ENCODE results near the gene SLU7. TPM values are rescaled to one million over a fixed set of nuclear protein-coding genes. Genes with fewer than 3 reads are reported as not detected.

SLU7 gene
- total RNA-seq, 4 donors from 2014 or later: 43.5 to 82.0 (median 69.5) TPM

DNA sequence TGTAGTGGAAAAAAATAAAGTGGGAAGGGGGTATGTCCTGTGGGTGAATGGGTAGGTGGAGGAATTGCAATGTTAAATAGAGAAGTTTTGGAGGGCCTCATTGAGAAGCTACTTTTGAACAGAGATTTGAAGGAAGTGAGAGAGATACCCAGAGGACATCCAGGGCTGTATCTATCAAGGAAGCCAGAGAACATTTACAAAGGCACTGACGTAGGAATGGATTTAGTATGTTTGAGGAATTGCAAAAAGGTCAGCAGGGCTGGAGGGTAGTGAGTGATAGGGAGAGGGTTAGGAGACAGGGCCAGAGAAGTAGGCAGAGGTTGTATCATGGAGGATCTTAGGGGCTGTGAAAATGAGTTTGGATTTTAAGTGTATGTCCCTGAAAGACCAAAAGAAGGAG lies 16.7 kb upstream of the SLU7 start:
- peaks cover 7 to 12% (median 9%) of the 10 kb centered on the region in 4 donors for H3K4me1 ChIP-seq
- DNase-seq (ENCODE audit: extremely low spot score): no peak
- no peaks in the 10 kb centered on the region for H3K36me3 ChIP-seq
- H3K4me3 ChIP-seq: no peak overlapping the region
- no peak overlapping the region for H3K27ac ChIP-seq (replicated peaks in 1 of 4)
- no peaks in the 10 kb centered on the region for H3K9me3 ChIP-seq
- intact Hi-C loops (cut with DNase I): no loop called here
- 70% methylated on average over 1 of the region's 1 CpG for WGBS
- no peak for TF ChIP-seq POLR2A (IDR thresholded peaks at IDR 0.05; ENCODE audit: low read depth)
- TF ChIP-seq, protein P1, sequence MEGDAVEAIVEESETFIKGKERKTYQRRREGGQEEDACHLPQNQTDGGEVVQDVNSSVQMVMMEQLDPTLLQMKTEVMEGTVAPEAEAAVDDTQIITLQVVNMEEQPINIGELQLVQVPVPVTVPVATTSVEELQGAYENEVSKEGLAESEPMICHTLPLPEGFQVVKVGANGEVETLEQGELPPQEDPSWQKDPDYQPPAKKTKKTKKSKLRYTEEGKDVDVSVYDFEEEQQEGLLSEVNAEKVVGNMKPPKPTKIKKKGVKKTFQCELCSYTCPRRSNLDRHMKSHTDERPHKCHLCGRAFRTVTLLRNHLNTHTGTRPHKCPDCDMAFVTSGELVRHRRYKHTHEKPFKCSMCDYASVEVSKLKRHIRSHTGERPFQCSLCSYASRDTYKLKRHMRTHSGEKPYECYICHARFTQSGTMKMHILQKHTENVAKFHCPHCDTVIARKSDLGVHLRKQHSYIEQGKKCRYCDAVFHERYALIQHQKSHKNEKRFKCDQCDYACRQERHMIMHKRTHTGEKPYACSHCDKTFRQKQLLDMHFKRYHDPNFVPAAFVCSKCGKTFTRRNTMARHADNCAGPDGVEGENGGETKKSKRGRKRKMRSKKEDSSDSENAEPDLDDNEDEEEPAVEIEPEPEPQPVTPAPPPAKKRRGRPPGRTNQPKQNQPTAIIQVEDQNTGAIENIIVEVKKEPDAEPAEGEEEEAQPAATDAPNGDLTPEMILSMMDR (IDR thresholded peaks at IDR 0.05): no peak
- TF ChIP-seq EP300 (IDR thresholded peaks at IDR 0.05): no peak
- H3K27me3 ChIP-seq: peaks cover 0 to 18% (median 0%) of the 10 kb centered on the region in 4 donors

DNA sequence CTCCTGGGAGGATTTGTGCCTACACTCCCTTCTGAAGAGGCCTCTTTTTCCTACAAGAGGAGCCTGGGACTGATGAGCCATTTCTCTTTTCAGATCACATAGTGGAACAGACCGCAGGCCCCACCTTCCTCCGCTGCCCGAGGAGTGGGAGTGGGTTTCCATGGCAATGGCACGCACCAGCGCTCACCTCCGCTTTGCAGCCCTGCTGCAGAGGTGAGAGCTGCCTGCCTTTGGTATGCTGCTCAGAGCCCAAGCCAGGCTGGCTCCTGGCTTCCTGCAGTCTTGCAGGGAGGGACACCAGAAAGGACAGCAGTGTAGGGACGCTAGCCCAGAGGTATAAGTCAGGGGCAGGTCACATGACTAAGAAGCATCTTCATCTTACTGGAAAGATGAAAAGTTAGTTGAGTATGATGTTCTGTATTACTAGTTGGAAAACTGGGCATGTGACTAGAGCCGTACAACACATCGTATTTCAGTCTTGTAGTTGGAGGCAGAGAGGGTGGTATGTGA lies 15.2 kb upstream of the SLU7 start:
- H3K27me3 ChIP-seq: peaks cover 0 to 18% (median 0%) of the 10 kb centered on the region in 4 donors
- H3K27ac ChIP-seq (replicated peaks in 1 of 4): no peak overlapping the region
- no peaks in the 10 kb centered on the region for H3K9me3 ChIP-seq
- intact Hi-C loops (cut with DNase I): no loop called here
- H3K4me1 ChIP-seq: peaks cover 7 to 9% (median 8%) of the 10 kb centered on the region in 4 donors
- DNase-seq (ENCODE audit: extremely low spot score): no peak
- no peak for TF ChIP-seq EP300 (IDR thresholded peaks at IDR 0.05)
- TF ChIP-seq, protein P1 (IDR thresholded peaks at IDR 0.05): no peak
- TF ChIP-seq POLR2AphosphoS5 (IDR thresholded peaks at IDR 0.05): no peak
- TF ChIP-seq POLR2A (IDR thresholded peaks at IDR 0.05; ENCODE audit: low read depth): no peak
- no peak overlapping the region for H3K4me3 ChIP-seq
- 54% methylated on average over 9 of the region's 9 CpGs for WGBS
- H3K36me3 ChIP-seq: no peaks in the 10 kb centered on the region

DNA sequence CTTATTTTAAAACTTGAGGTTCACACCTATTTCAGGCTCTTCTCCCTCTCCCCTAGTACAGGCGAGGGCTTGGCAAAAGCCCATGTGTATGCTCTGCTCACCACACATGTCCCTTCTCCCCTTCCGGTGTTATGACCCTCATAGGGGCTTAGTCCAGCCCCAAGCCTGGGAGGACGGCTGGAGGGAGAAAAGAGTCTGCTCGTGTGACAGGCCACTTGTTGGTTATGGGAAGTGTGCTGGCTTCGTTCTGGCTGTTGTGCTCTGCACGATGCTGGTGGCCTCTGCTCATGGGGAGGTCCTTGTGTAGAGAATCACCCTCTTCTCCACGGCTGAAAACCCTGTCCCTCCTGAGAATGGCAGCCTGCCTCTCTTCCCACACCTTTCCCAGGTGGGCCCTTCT lies 13.9 kb upstream of the SLU7 start:
- WGBS: 92% methylated on average over 4 of the region's 7 CpGs

DNA sequence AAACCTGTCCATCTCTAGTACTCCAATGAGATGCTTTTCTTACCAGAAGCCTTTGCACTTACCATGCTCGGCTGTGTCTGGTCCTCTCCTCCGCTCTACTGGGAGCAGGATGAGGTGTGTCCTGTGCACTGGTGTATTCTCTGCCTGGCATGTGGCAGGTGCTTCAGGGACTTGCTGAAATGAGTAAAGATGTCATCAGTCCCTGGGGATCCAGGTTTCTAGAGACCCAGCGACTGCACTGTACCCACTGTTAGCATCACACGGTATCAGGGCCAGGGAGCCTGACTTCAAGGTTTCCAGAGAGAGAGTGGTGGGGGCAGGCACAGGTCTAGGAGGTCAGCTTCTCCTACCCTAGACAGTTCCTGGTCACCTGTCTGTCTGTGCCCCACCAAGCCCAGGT lies 13.3 kb upstream of the SLU7 start:
- TF ChIP-seq POLR2A (IDR thresholded peaks at IDR 0.05; ENCODE audit: low read depth): no peak
- TF ChIP-seq, protein P1 (IDR thresholded peaks at IDR 0.05): no peak
- TF ChIP-seq EP300 (IDR thresholded peaks at IDR 0.05): no peak
- TF ChIP-seq POLR2AphosphoS5 (IDR thresholded peaks at IDR 0.05): no peak
- H3K4me1 ChIP-seq: no peaks in the 10 kb centered on the region
- no peaks in the 10 kb centered on the region for H3K9me3 ChIP-seq
- intact Hi-C loops (cut with DNase I): no loop called here
- no peak overlapping the region for H3K27ac ChIP-seq (replicated peaks in 1 of 4)
- peaks cover 0 to 18% (median 0%) of the 10 kb centered on the region in 4 donors for H3K27me3 ChIP-seq
- DNase-seq (ENCODE audit: extremely low spot score): no peak
- H3K36me3 ChIP-seq: no peaks in the 10 kb centered on the region
- 100% methylated on average over 4 of the region's 4 CpGs for WGBS
- H3K4me3 ChIP-seq: no peak overlapping the region

More for the DNA sequence above, 13.9 kb upstream of the SLU7 start:
- Histone ChIP-seq H3K4me3 (no peak overlapping the region), H3K36me3 (no peaks in the 10 kb centered on the region), H3K4me1 (no peaks in the 10 kb centered on the region), H3K27ac (replicated peaks in 1 of 4) (no peak overlapping the region), H3K9me3 (no peaks in the 10 kb centered on the region), H3K27me3 (peaks cover 0 to 18% (median 0%) of the 10 kb centered on the region in 4 donors)
- DNase-seq (ENCODE audit: extremely low spot score): no peak
- no peak for TF ChIP-seq POLR2A (IDR thresholded peaks at IDR 0.05; ENCODE audit: low read depth)
- TF ChIP-seq, protein P1 (IDR thresholded peaks at IDR 0.05): no peak
- TF ChIP-seq POLR2AphosphoS5 (IDR thresholded peaks at IDR 0.05): no peak
- TF ChIP-seq EP300 (IDR thresholded peaks at IDR 0.05): no peak
- intact Hi-C loops (cut with DNase I): no loop called here

DNA sequence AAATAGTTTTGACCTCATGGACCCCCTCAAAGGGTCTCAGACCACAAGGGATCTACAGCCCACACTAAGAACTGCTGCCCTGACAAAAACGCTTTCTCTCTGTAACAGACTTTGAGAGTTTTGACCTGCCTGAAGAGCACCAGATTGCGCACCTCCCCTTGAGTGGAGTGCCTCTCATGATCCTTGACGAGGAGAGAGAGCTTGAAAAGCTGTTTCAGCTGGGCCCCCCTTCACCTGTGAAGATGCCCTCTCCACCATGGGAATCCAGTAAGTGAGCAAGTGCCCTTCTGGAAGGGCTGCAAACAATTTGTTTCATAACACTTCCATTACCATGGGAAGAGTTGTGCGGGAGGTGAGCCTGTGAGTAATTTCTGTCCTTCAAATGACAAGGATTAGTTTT lies 8.7 kb upstream of the SLU7 start:
- intact Hi-C loops (cut with DNase I): no loop called here

More for the DNA sequence above, 8.7 kb upstream of the SLU7 start:
- 95% methylated on average over 4 of the region's 4 CpGs for WGBS
- H3K9me3 ChIP-seq: no peaks in the 10 kb centered on the region
- H3K4me3 ChIP-seq: no peak overlapping the region
- no peaks in the 10 kb centered on the region for H3K27me3 ChIP-seq
- no peak overlapping the region for H3K27ac ChIP-seq (replicated peaks in 1 of 4)
- DNase-seq (ENCODE audit: extremely low spot score): no peak
- H3K4me1 ChIP-seq: peaks cover 0 to under 1% (median 0%) of the 10 kb centered on the region in 4 donors
- H3K36me3 ChIP-seq: no peaks in the 10 kb centered on the region
- TF ChIP-seq, protein P1 (IDR thresholded peaks at IDR 0.05): no peak
- no peak for TF ChIP-seq POLR2AphosphoS5 (IDR thresholded peaks at IDR 0.05)
- no peak for TF ChIP-seq EP300 (IDR thresholded peaks at IDR 0.05)
- TF ChIP-seq POLR2A (IDR thresholded peaks at IDR 0.05; ENCODE audit: low read depth): no peak
